HG02759 (cell line): ENCODE data around the gene SIKE1.
A peak's percentile ranks its signal among the peaks of the same experiment; 100 is the strongest.
"Not testable (repeated sequence)": the region's sequence is repeated elsewhere in the genome, so short reads cannot be mapped to it uniquely, and the experiment has no call there.

Experiments used
- ATAC-seq: cut with Tn5 transposase; IDR thresholded peaks from one replicate; pipeline ENCODE4 v1.9.1; 2021; ENCODE audit warnings: mild to moderate bottlenecking, moderate library complexity; ENCODE audit not compliant: unreplicated experiment

Gene SIKE1

DNA sequence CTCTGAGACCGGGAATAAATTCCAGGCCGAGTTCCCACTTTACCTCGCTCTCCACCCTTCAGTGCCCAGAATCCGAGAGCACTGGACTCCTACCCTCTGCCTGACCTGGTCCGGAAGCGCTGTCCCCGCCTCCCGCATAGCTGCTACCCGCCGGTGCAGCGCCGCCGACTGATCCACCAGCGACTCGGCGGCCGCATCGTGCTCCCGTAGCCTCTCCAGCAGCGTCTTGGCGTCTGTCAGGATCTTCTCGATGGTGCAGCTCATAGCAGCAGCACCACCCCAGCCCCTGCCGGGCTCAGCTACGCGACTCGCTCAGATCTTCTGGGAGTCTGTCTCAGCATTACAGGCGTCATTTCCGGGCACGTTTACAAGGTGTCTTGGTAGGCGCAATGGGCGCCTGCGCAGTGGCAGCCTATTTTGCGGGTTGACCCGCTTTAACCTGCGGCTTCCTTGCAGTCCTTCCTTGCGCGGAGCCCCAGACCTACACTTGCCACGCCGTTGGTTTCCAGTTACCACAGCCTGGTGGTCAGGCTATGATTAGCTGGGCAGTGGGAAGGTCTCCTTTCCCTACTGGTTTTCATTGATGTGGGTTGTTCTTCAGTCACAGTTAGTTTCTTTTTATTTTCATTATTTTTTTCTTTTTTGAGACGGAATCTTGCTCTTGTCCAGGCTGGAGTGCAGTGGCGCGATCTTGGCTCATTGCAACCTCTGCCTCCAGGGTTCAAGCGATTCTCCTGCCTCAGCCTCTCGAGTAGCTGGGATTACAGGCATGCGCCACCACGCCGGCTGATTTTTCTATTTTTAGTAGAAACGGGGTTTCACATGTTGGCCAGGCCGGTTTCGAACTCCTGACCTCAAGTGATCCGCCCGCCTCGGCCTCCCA, at the start of gene SIKE1:
Gene SIKE1, minus strand, starts transcription at position 342 of the 883 bp plus-strand sequence. Its CDS starts 78 bp downstream, at position 264.
- peak; percentile 100 for ATAC-seq

DNA sequence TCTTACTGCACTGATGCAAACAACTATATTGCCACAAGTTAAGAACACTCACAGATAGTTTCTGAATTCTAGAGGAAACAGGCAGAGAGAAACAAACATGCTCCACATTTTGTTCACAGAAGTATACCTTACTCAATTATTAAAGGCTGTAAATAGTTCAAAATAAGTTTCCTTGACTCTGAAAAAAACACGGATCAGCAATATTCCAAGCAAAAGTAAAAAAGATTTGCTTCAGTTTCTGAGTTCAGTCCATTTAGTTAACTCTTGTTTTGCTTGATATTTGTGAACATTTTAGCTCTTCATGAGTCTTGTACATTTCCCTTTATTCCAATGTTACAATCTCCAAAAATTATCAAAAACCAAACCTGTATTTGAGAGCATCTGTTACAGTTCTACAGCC, 49.6 kb upstream of the SIKE1 start:
- not testable (repeated sequence) for ATAC-seq

DNA sequence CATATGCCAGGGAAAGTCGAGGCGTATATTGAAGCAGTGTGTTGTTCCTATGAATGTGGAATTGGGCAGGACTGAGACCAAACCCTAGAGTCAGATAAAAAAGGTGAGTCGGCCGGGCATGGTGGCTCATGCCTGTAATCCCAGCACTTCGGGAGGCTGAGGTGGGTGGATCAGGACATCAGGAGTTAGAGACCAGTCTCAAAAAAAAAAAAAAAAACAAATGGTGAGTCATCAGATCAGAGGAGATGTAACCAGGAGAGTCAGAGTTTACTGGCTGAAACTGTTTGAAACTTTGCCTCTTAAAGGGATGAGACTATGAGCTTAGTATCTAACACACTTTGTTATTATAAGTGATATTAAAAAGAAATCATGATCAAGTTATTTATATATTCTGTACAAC, 47.8 kb upstream of the SIKE1 start:
- ATAC-seq: no peak

DNA sequence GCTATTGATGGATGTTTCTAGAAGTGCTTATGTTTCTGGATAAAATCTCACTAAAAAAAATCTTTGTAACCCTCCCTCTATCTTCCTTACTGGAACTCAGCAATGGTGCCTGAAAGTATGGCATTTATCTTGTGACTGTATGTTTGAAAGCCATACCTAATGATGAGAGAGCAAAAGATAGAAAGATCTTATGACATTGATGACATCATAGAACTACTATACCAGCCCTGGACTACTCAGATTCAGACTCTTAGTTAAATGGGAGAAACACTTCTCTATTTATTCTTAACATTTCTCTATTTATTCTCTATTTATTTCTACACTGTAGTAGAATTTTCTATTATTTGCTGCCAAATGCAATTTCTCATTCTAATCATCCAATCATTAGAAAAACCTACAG, 41.5 kb upstream of the SIKE1 start:
- no peak for ATAC-seq

DNA sequence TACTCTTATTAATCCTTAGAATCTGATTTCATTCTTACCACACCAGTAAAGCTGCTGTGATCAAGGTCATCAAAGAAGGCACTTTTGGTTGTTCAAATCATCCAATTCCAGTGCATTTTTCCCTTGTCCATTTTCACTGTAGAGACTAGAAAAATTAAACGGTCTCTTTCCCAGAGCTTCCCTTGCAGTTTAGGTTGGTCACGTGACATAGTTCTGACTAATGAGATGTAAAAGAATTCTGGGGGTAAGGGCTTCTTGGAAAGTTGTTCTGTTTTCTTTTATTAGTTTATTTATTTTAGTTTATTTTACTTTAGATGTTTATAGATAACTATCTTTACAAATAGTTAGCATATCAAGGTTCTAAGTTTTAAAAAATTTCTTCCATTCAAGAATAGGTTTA, 39.9 kb upstream of the SIKE1 start:
- ATAC-seq: no peak

DNA sequence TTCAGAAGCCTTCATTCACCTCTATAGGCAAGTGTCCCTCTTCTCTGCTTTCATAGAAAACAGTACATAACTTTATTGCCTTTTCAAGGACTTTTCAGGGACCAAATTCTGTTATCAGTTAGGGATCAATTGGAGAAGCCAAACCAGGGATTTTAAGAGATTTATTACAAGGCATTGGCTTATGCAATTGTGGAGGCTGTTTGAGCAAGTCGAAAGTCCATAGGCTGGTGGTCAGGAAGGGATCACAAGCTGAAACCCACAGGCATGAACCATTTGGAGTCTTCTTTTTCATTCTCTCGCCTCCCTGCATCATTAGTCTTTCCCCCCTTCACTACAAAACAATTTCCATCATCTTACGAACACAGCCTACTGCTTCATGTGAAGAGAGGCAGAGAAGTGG, 39.4 kb upstream of the SIKE1 start:
- no peak for ATAC-seq

DNA sequence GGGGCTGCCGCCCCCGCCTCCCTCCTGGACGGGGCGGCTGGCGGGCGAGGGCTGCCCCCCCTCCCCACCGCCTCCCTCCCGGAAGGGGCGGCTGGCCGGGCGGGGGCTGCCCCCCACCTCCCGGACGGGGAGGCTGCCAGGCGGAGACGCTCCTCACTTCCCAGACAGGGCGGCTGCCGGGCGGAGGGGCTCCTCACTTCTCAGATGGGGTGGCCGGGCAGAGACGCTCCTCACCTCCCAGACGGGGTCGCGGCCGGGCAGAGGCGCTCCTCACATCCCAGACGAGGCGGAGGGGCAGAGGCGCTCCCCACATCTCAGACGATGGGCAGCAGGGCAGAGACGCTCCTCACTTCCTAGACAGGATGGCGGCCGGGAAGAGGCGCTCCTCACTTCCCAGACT, 24.0 kb upstream of the SIKE1 start:
- not testable (repeated sequence) for ATAC-seq

DNA sequence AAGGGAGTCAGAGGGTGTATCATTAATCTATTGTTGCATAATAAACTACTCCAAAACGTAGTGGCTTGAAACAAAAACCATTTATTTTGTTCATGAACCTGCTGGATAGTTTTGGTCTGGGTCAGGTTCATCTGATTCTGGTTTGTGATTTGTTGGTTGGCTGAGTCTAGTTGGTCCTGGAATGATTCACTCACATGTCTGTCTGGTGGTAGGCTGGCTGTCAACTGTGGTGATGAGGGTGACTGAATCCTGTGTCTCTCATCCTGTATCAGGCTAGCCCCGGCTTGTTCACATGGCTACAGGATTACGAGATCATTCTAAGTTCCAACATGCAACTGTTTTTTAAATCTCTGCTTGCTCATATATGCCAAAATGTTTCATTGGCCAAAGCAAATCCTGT, 22.5 kb upstream of the SIKE1 start:
- ATAC-seq: peak; percentile 75

DNA sequence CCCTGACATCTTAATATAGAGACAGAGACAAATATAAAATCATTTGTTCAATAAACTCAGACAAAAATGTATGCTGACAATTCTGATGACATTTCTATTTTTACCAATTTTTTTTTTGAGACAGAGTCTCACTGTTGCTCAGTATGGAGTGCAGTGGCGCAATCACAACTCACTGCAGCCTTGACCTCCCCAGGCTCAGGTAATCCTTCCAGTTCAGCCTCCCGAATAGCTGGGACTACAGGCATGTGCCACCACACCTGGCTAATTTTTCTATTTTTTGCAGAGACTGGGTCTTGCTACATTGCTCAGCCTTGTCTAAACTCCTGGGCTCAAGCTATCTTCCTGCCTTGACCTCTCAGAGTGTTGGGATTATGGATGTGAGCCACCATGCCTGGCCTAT, 13.6 kb upstream of the SIKE1 start:
- ATAC-seq: no peak

DNA sequence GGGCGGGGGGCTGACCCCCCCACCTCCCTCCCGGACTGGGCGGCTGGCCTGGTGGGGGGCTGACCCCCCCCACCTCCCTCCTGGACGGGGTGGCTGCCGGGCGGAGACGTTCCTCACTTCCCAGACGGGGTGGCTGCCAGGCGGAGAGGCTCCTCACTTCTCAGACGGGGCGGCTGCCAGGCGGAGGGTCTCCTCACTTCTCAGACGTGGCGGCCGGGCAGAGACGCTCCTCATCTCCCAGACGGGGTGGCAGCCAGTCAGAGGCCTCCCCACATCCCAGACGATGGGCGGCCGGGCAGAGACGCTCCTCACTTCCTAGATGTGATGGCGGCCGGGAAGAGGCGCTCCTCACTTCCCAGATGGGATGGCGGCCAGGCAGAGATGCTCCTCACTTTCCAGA, 10.1 kb upstream of the SIKE1 start:
- not testable (repeated sequence) for ATAC-seq

DNA sequence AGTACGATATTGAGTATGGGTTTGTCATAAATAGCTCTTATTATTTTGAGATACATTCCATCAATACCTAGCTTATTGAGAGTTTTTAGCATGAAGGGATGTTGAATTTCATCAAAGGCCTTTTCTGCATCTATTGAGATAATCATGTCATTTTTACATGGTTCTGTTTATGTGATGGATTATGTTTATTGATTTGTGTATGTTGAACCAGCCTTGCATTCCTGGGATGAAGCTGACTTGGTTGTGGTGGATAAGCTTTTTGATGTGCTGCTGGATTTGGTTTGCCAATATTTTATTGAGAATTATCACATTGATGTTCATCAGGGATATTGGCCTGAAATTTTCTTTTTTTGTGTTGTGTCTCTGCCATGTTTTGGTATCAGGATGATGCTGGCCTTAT, 6.0 kb upstream of the SIKE1 start:
- ATAC-seq: not testable (repeated sequence)

DNA sequence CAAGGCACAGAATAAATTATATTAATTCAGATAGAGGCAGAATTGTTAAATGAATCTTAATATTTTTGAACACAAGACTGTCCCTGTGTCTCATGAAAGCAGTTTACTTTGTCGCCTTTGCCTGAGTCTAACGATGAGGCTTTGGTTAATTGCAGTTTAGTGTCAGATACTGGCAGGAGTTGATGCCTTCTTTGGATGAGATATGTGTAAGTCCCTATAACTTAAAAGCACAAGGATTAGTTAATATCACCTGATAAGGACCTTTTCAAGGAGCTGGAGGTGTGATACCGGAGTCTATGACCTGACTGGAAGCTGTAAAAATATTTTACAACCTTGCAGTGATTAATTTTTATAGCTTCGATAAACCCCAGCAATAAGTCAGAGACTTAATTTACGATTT, 2.0 kb upstream of the SIKE1 start:
- no peak for ATAC-seq

DNA sequence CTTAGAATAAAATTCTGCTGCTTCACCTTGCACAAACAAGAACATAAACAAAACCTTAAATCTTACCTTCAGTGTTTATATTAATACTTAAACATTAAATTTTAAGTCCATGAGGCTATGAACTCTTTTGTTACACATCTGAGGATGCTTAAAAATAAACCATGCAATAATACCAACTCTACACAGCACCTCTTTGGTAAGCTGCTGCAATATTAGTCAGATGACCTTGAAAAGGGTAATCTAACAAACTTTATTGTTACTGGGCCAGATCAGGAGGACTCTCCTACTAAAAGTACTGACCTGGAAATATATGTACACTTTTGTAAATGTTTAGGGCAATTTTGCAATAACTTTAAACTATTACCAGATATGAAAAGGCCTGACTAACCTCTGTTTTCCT, 763 bp downstream of the SIKE1 start:
- ATAC-seq: no peak

DNA sequence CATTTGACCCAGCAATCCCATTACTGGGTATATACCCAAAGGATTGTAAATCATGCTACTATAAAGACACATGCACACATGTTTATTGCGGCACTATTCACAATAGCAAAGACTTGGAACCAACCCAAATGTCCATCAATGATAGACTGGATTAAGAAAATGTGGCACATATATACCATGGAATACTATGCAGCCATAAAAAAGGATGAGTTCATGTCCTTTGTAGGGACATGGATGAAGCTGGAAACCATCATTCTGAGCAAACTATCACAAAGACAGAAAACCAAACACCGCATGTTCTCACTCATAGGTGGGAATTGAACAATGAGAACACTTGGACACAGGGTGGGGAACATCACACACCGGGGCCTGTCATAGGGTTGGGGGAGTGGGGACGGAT, 3.8 kb downstream of the SIKE1 start:
- ATAC-seq: not testable (repeated sequence)

DNA sequence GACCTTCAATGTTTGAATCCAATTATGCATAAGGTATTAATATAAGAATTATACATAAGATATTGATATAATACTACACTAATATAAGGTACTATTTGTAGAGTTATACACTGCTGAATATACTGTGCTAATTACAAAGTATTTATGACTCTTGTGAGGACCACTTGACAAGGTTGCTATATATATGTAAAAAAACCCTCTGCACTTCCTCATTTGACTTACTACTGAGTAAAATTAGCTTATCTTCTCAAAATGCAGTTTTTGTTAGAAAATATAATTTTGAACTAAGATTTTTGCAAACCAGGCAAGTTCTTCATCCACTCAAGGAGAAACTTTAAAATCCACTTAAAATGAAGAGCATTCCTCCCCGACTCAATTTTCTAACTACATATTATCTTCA, 8.5 kb downstream of the SIKE1 start:
- no peak for ATAC-seq

DNA sequence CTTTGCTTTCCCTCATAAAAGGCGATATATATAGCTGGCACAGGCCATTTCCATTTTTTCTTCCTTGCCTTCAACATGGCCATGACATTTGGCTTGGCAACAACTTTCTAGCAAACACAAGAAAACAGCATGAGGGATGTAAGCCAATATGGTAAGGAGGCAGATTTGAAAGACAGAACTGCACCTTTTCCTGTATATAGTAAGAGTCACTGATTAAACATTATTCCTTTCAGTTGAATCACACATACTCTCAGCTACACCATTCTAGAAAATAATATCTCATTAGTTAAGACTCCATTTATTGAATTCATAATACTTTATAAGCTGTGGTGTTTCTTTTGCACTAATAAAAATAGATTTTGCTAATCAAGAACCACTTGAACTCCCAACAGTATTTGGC, 9.5 kb downstream of the SIKE1 start:
- no peak for ATAC-seq

DNA sequence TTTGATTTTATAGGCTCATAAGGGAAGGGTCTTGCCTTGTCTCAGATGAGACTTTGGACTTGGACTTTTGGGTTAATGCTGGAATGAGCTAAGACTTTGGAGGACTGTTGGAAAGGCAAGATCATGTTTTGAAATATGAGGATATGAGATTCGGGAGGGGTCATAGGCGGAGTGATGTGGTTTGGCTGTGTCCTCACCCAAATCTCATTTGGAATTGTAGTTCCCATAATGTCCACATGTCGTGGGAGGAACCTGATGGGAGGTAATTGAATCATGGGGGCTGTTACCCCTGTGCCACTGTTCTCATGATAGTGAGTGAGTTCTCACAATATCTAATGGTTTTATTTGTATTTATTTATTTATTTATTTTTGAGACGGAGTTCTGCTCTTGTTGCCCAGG, 15.8 kb downstream of the SIKE1 start:
- ATAC-seq: no peak

DNA sequence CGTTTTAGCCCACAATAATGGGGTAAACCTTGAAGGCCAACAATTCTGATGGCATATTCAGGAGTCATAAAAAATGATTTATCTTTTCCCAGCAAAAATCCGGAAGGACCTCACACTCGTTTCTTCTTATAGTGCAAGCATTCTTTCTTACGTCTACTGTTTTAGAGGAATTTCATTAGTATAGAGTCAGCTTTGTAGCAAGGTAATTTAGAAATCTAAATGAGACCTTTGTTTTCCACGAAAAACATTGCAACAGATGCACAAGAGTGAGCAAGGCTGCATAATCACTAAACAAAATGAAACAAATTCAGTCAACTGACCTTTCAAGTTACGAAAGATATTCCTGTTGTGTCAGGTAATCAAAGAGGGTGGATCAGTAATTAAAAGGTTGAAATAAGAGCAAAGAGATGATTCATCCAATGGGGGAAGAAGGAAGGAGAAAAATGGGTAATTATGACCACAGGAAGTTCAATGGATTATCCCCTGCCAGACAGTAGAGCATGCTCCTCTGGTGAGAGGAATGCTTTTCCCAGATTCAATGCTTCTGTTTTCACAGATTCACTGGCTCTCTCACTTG, 22.1 kb downstream of the SIKE1 start:
- ATAC-seq: no peak

DNA sequence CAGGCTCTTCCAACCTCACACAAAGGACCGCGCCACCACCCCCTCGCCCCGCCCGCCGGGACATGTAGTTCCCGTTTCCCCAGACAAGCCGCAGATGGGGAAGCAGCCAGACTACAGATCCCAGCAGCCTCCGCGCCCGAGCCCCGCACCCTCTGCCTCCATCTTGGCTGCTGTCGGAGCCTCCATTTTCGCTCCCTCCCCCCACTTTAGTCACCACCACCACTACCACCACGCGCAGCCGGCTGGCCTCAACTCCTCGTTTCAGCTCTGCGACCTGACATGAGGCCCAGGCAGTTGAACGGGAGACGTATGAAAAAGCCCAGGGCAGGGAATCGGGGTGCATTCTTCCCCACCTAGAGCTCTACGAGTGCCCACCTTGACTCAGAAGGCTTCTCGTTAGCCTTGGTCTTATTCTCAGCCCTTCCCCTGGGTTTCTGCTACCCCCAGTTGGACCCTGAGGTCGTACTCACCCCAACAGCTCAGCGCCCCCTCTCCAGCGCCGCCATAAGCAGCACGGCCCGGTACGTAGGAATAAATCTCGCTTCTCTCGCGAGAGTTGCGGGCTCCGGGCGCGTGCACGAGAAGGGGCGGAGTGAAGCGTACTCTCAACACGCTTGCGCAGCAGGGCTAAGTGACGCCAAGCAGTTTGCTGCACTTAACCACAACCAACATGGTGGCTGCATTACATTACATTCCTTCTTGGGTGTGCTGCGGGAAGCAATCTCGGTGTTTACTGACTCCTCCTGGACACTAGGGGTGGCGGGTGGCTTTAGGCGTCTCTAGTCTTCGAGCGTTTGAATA, 22.8 kb downstream of the SIKE1 start, which contains the start of gene CSDE1:
Gene CSDE1, minus strand, starts transcription at position 530 of the 801 bp plus-strand sequence. CDS start 18,094 bp downstream, outside the sequence.
- peak; percentile 84 for ATAC-seq

DNA sequence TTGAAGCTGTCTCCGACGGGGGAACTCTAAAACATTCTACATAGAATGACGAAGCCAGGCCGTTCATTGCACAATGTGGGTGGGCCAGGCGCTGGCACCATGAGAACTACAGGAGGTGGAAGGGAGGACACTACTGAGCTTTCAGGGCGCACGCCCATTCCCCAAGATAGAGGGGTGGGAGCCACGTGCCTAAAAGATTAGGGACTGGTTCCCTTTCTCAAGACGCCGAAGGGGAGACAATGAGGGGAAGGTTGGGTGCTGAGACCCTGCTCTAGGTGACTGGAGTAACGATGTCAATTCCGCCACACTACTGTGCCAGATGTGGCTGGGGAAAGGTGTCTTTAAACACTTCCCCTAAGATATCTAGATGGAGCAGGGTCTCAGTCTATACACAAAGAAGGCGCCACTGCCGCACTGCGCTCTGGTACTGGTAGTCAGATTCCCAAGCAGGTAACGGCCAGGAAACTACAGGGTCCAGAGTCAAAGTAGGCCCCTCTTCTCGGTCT, 23.5 kb downstream of the SIKE1 start:
- no peak for ATAC-seq
